Thoracic aorta (tissue), 2 donors: ENCODE measurements around the gene TMEM254. TPM values are rescaled to one million over a fixed set of nuclear protein-coding genes. Genes with fewer than 3 reads are reported as not detected.

Source experiments
- ATAC-seq: fragments of 150-250 bp; one replicate; pipeline ENCODE4 v1.8.0; 2017; ENCODE audit warnings: low read depth; ENCODE audit not compliant: insufficient number of reproducible peaks, low FRiP score
- DNase-seq: peaks from one replicate; pipeline ENCODE4 v3.0.0-alpha.2; 2020; ENCODE audit warnings: low spot score
- H3K27ac ChIP-seq, 2 donors: fragments of 200-600 bp; sonication (generic); 1 replicate in 1 of 2; 2 replicates in 1 of 2; pipeline ENCODE4 v1.5.1; 2016; ENCODE audit warnings: mild to moderate bottlenecking in 2 of 2, moderate library complexity in 2 of 2
- H3K27me3 ChIP-seq: fragments of 200-600 bp; sonication (generic); replicated peaks from 2 replicates; pipeline ENCODE4 v1.6.0; 2016; ENCODE audit warnings: mild to moderate bottlenecking; ENCODE audit not compliant: insufficient read depth
- H3K36me3 ChIP-seq: fragments of 200-600 bp; sonication (generic); one replicate; pipeline ENCODE4 v1.5.1; 2016
- H3K4me1 ChIP-seq, 2 donors: fragments of 200-600 bp; sonication (generic); 1 replicate in 1 of 2; 2 replicates in 1 of 2; pipeline versions ENCODE4 v1.5.1 to v1.6.0; 2016; ENCODE audit warnings: low read depth in 2 of 2, mild to moderate bottlenecking in 1 of 2; ENCODE audit not compliant: control insufficient read depth in 1 of 2
- H3K4me3 ChIP-seq: fragments of 200-600 bp; sonication (generic); 2 replicates; pipeline ENCODE4 v1.5.1; 2016; ENCODE audit warnings: mild to moderate bottlenecking
- H3K9me3 ChIP-seq: fragments of 200-600 bp; sonication (generic); 2 replicates; pipeline ENCODE4 v1.5.1; 2016
- CTCF ChIP-seq: fragments of 200-600 bp; sonication (generic); IDR thresholded peaks from one replicate; pipeline ENCODE4 v1.5.1; 2019; ENCODE audit warnings: antibody characterized with exemption
- total RNA-seq, 2 donors: library from RNA; depleted of rRNA; stranded (reverse); fragments of >200 nt; gene quantifications; one replicate each; pipeline versions ENCODE4 v1.1.0 to v1.2.3, GENCODE V29; 2016

The TMEM254 gene
- total RNA-seq, 2 donors from 2014 or later: 5.1 to 10.7 TPM

DNA sequence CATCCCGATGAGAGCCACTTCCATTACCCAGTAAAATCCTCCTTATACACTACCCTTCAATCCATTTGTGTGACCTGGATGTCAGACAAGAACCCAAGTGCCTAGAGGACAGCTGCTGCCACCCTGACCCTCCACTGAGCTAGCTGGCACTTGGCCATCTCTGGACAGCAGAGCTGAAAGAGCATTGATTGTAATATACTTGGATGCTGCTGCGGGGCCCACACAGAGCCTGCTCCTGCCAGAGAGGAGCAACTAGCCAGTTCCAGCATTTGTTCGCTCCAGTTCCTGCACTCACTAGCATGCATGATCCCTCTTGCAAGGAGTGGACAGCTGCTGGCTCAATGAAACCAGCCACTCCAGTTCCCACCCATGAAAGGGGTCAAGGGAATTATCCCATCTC is 8.4 kb upstream of the TMEM254 start:
- no peak for ATAC-seq
- no peaks in the 10 kb centered on the region for H3K36me3 ChIP-seq
- no peak overlapping the region for H3K4me3 ChIP-seq
- no peak for TF ChIP-seq CTCF
- no peaks in the 10 kb centered on the region for H3K9me3 ChIP-seq
- DNase-seq: no peak
- H3K27me3 ChIP-seq: no peaks in the 10 kb centered on the region
- peaks cover 0 to 3% of the 10 kb centered on the region in 2 donors for H3K4me1 ChIP-seq
- H3K27ac ChIP-seq: no peak overlapping the region

DNA sequence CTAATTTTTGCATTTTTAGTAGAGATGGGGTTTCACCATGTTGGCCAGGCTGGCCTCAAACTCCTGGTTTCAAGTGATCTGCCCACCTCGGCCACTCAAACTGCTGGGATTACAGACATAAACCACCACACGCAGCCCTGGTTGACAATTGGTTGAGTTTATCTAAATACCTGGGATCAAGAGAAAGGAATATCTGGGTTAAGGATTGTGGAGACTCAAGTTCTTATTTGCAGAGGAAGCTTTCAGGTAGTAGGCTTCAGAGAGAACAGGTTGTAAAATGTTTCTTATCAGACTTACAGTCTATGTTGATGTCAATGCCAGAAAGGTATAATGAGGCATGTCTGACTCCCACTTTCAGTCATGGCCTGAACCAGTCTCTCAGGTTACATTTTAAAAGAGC is 5.9 kb upstream of the TMEM254 start:
- Histone ChIP-seq H3K27me3 (no peaks in the 10 kb centered on the region), H3K4me1 (peaks cover 0 to under 1% of the 10 kb centered on the region in 2 donors), H3K9me3 (no peaks in the 10 kb centered on the region), H3K36me3 (no peaks in the 10 kb centered on the region), H3K27ac (no peak overlapping the region), H3K4me3 (no peak overlapping the region)
- DNase-seq: no peak
- TF ChIP-seq CTCF: no peak
- ATAC-seq: no peak

GRCh38 chr10:80075781-80076180 is 2.7 kb upstream of the TMEM254 start:
- Histone ChIP-seq H3K9me3 (no peaks in the 10 kb centered on the region), H3K4me3 (no peak overlapping the region), H3K36me3 (no peaks in the 10 kb centered on the region), H3K27ac (no peak overlapping the region), H3K4me1 (peaks cover 0 to 18% of the 10 kb centered on the region in 2 donors), H3K27me3 (no peaks in the 10 kb centered on the region)
- DNase-seq (no peak), ATAC-seq (no peak)
- no peak for TF ChIP-seq CTCF

DNA sequence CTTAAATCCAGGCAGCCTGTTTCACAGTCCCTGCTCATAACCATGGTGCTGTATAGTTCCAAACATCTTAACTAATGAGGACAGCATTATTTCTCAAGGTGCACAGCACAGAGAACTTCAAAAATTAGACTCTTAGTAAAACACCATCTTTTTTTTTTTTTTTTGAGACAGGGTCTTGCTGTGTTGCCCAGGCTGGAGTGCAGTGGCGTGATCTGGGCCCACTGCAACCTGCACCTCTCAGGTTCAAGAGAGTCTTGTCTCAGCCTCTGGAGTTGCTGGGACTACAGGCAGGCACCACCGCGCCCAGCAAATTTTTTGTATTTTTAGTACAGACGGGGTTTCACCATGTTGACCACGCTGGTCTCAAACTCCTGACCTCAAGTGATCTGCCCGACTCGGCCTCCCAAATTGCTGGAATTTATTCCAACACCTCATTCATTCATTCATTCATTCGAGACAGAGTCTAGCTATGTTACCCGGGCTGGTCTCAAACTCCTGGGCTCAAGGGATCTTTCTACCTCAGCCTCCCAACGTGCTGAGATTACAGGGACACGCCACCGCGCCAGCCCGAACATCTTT is 507 bp upstream of the TMEM254 start:
- TF ChIP-seq CTCF: no peak
- H3K9me3 ChIP-seq: no peaks in the 10 kb centered on the region
- peak overlapping the region; percentile 83 for H3K4me3 ChIP-seq
- no peak for ATAC-seq
- no peaks in the 10 kb centered on the region for H3K27me3 ChIP-seq
- peak overlapping the region; percentile 85 to 95 for H3K27ac ChIP-seq
- peaks cover 8% of the 10 kb centered on the region for H3K36me3 ChIP-seq
- H3K4me1 ChIP-seq: peaks cover 0 to 18% of the 10 kb centered on the region in 2 donors
- DNase-seq: no peak

DNA sequence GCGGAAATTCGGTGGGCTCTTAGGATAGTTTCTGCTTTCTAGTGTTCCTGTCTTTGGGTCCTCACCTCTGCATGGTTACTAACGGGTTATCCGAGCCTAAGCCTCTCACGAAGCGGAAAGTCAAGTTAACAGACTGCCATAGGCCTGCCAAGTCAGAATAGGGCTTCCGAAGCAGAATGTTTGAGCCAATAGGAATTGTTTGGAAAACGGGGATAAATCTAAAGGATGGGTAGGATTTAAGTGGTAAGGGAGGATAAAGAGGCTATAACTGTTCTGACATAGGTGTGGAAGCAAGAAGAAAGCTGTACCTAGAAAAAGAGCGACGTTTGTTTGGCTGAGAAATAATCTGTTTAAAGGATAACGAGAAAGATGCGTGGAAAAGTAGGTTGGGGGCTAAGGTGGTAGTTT is 851 bp downstream of the TMEM254 start:
- peak overlapping the region; percentile 83 for H3K4me3 ChIP-seq
- peak overlapping the region; percentile 85 to 95 for H3K27ac ChIP-seq
- H3K4me1 ChIP-seq: peaks cover 0 to 18% of the 10 kb centered on the region in 2 donors
- H3K27me3 ChIP-seq: no peaks in the 10 kb centered on the region
- no peak for TF ChIP-seq CTCF
- no peaks in the 10 kb centered on the region for H3K9me3 ChIP-seq
- peaks cover 8% of the 10 kb centered on the region for H3K36me3 ChIP-seq
- no peak for ATAC-seq
- DNase-seq: no peak
